ENCODE data around the gene FMN1. TPM values are rescaled to one million over a fixed set of nuclear protein-coding genes. Genes with fewer than 3 reads are reported as not detected.

Gene FMN1
- polyA plus RNA-seq, 1 donor from 2014 or later = 0.40 TPM

GRCh38 chr15:33080006-33080405, 114.5 kb downstream of the FMN1 start:
- Histone ChIP-seq H3K27me3 (ENCODE audit: insufficient read depth, low read depth, low read length) (no peaks in the 10 kb centered on the region), H2AFZ (ENCODE audit: low read depth, low read length) (no peak overlapping the region), H3K9me3 (ENCODE audit: low read length) (no peaks in the 10 kb centered on the region), H3K9ac (ENCODE audit: low read length) (no peak overlapping the region), H4K20me1 (ENCODE audit: insufficient read depth) (no peaks in the 10 kb centered on the region), H3K4me2 (ENCODE audit: low read length) (no peak overlapping the region), H3F3A (ENCODE audit: insufficient read depth, low read length, poor library complexity, severe bottlenecking) (no peaks in the 10 kb centered on the region), H3K27ac (ENCODE audit: low read length) (no peak overlapping the region), H3K4me3 (ENCODE audit: low read length) (no peak overlapping the region), H3K9me2 (ENCODE audit: insufficient read depth, low read length) (no peaks in the 10 kb centered on the region), H3K79me2 (replicated peaks; ENCODE audit: insufficient read depth, low read length) (no peaks in the 10 kb centered on the region), H3K36me3 (ENCODE audit: insufficient read depth, low read length) (no peaks in the 10 kb centered on the region)
- TF ChIP-seq EP300 (conservative IDR thresholded peaks at IDR 0.05; ENCODE audit: poor library complexity, severe bottlenecking) (no peak), POLR2AphosphoS5 (IDR thresholded peaks at IDR 0.05) (no peak)
- TF ChIP-seq, protein P1, sequence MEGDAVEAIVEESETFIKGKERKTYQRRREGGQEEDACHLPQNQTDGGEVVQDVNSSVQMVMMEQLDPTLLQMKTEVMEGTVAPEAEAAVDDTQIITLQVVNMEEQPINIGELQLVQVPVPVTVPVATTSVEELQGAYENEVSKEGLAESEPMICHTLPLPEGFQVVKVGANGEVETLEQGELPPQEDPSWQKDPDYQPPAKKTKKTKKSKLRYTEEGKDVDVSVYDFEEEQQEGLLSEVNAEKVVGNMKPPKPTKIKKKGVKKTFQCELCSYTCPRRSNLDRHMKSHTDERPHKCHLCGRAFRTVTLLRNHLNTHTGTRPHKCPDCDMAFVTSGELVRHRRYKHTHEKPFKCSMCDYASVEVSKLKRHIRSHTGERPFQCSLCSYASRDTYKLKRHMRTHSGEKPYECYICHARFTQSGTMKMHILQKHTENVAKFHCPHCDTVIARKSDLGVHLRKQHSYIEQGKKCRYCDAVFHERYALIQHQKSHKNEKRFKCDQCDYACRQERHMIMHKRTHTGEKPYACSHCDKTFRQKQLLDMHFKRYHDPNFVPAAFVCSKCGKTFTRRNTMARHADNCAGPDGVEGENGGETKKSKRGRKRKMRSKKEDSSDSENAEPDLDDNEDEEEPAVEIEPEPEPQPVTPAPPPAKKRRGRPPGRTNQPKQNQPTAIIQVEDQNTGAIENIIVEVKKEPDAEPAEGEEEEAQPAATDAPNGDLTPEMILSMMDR (IDR thresholded peaks at IDR 0.05; ENCODE audit: poor library complexity, severe bottlenecking) = no peak

- H3K27me3 ChIP-seq (ENCODE audit: insufficient read depth, low read depth, low read length) = no peaks in the 10 kb centered on the region
- H3K79me2 ChIP-seq (replicated peaks; ENCODE audit: insufficient read depth, low read length) = no peaks in the 10 kb centered on the region
- no peak overlapping the region for H3K4me3 ChIP-seq (ENCODE audit: low read length)
- H3K9me3 ChIP-seq (ENCODE audit: low read length) = no peaks in the 10 kb centered on the region
- H2AFZ ChIP-seq (ENCODE audit: low read depth, low read length) = no peak overlapping the region
- H3K9me2 ChIP-seq (ENCODE audit: insufficient read depth, low read length) = no peaks in the 10 kb centered on the region
- TF ChIP-seq, protein P1 (IDR thresholded peaks at IDR 0.05; ENCODE audit: poor library complexity, severe bottlenecking) = no peak
- TF ChIP-seq RAD21 (conservative IDR thresholded peaks at IDR 0.05) = no peak
- no peak for TF ChIP-seq POLR2AphosphoS5 (IDR thresholded peaks at IDR 0.05)
- TF ChIP-seq EP300 (conservative IDR thresholded peaks at IDR 0.05; ENCODE audit: poor library complexity, severe bottlenecking) = no peak
- TF ChIP-seq SMC3 (conservative IDR thresholded peaks at IDR 0.05; ENCODE audit: poor library complexity) = no peak
- no peak for TF ChIP-seq EZH2 (IDR thresholded peaks at IDR 0.05; ENCODE audit: borderline replicate concordance, insufficient read depth, low read length, poor library complexity, severe bottlenecking)
- no peak for TF ChIP-seq TAF1 (IDR thresholded peaks at IDR 0.05; ENCODE audit: low read depth)
- TF ChIP-seq, protein P2, sequence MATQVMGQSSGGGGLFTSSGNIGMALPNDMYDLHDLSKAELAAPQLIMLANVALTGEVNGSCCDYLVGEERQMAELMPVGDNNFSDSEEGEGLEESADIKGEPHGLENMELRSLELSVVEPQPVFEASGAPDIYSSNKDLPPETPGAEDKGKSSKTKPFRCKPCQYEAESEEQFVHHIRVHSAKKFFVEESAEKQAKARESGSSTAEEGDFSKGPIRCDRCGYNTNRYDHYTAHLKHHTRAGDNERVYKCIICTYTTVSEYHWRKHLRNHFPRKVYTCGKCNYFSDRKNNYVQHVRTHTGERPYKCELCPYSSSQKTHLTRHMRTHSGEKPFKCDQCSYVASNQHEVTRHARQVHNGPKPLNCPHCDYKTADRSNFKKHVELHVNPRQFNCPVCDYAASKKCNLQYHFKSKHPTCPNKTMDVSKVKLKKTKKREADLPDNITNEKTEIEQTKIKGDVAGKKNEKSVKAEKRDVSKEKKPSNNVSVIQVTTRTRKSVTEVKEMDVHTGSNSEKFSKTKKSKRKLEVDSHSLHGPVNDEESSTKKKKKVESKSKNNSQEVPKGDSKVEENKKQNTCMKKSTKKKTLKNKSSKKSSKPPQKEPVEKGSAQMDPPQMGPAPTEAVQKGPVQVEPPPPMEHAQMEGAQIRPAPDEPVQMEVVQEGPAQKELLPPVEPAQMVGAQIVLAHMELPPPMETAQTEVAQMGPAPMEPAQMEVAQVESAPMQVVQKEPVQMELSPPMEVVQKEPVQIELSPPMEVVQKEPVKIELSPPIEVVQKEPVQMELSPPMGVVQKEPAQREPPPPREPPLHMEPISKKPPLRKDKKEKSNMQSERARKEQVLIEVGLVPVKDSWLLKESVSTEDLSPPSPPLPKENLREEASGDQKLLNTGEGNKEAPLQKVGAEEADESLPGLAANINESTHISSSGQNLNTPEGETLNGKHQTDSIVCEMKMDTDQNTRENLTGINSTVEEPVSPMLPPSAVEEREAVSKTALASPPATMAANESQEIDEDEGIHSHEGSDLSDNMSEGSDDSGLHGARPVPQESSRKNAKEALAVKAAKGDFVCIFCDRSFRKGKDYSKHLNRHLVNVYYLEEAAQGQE (IDR thresholded peaks at IDR 0.05; ENCODE audit: borderline replicate concordance) = no peak
- no peak for TF ChIP-seq MXI1 (conservative IDR thresholded peaks at IDR 0.05; ENCODE audit: poor library complexity, severe bottlenecking)
- H3K9ac ChIP-seq (ENCODE audit: low read length) = no peak overlapping the region
- no peaks in the 10 kb centered on the region for H4K20me1 ChIP-seq (ENCODE audit: insufficient read depth)
- H3K27ac ChIP-seq (ENCODE audit: low read length) = no peak overlapping the region
- H3F3A ChIP-seq (ENCODE audit: insufficient read depth, low read length, poor library complexity, severe bottlenecking) = no peaks in the 10 kb centered on the region
- H3K36me3 ChIP-seq (ENCODE audit: insufficient read depth, low read length) = no peaks in the 10 kb centered on the region
- H3K4me2 ChIP-seq (ENCODE audit: low read length) = no peak overlapping the region
These were observed 115.9 kb downstream of the FMN1 start for GRCh38 chr15:33078607-33079006.
